MM.1S (cell line): Measurements from ENCODE around the gene PLA1A.

Experiments
- DNase-seq: peaks from one replicate; pipeline ENCODE4 v3.0.0-alpha.2; 2015
- H2AFZ ChIP-seq: fragments of 300-600 bp; sonication (generic); 2 replicates; pipeline ENCODE4 v1.6.0; 2016; ENCODE audit warnings: antibody characterized with exemption, low read length
- H3F3A ChIP-seq: fragments of 300-600 bp; sonication (generic); 2 replicates; pipeline ENCODE4 v1.6.1; 2016; ENCODE audit warnings: mild to moderate bottlenecking, antibody characterized with exemption, low read length, moderate library complexity, mixed read lengths; ENCODE audit not compliant: insufficient read depth
- H3K27ac ChIP-seq: fragments of 300-600 bp; sonication (generic); 2 replicates; pipeline ENCODE4 v1.5.1; 2016; ENCODE audit warnings: mild to moderate bottlenecking, low read length
- H3K27me3 ChIP-seq: fragments of 300-600 bp; sonication (generic); replicated peaks from 2 replicates; pipeline ENCODE4 v1.6.0; 2016; ENCODE audit warnings: low read length; ENCODE audit not compliant: insufficient read depth
- H3K36me3 ChIP-seq: fragments of 300-600 bp; sonication (generic); replicated peaks from 2 replicates; pipeline ENCODE4 v1.6.1; 2016; ENCODE audit warnings: mild to moderate bottlenecking, low read length, mixed read lengths; ENCODE audit not compliant: insufficient read depth
- H3K4me1 ChIP-seq: fragments of 300-600 bp; sonication (generic); 2 replicates; pipeline ENCODE4 v1.6.1; 2016; ENCODE audit warnings: low read length, mixed read lengths
- H3K4me2 ChIP-seq: fragments of 300-600 bp; sonication (generic); 2 replicates; pipeline ENCODE4 v1.6.0; 2016; ENCODE audit warnings: low read depth, low read length
- H3K4me3 ChIP-seq: fragments of 300-600 bp; sonication (generic); 2 replicates; pipeline ENCODE4 v1.5.1; 2016; ENCODE audit warnings: low read length, mixed read lengths
- H3K79me2 ChIP-seq: fragments of 300-600 bp; sonication (generic); 2 replicates; pipeline ENCODE4 v1.6.1; 2016; ENCODE audit warnings: mixed run types, low read length, mixed read lengths
- H3K9ac ChIP-seq: fragments of 300-600 bp; sonication (generic); 2 replicates; pipeline ENCODE4 v1.6.1; 2016; ENCODE audit warnings: low read length, mixed read lengths
- H3K9me2 ChIP-seq: fragments of 300-600 bp; sonication (generic); replicated peaks from 2 replicates; pipeline ENCODE4 v1.6.1; 2016; ENCODE audit warnings: mild to moderate bottlenecking, low read length, mixed read lengths; ENCODE audit not compliant: insufficient read depth
- H3K9me3 ChIP-seq: fragments of 300-600 bp; sonication (generic); replicated peaks from 2 replicates; pipeline ENCODE4 v1.6.1; 2016; ENCODE audit warnings: mild to moderate bottlenecking, low read length, mixed read lengths; ENCODE audit not compliant: insufficient read depth
- H4K20me1 ChIP-seq: fragments of 300-600 bp; sonication (generic); 2 replicates; pipeline ENCODE4 v1.6.1; 2016; ENCODE audit warnings: mild to moderate bottlenecking, low read length, moderate library complexity, mixed read lengths; ENCODE audit not compliant: insufficient read depth
- CTCF ChIP-seq: fragments of 300-600 bp; sonication (generic); IDR thresholded peaks from 2 replicates; pipeline ENCODE4 v1.5.1; 2016; ENCODE audit warnings: antibody characterized with exemption, low read length, mixed read lengths
- EZH2 ChIP-seq: fragments of 300-600 bp; sonication (generic); optimal IDR thresholded peaks from 2 replicates; pipeline ENCODE3; 2017; ENCODE audit warnings: low read depth, mild to moderate bottlenecking, antibody characterized with exemption, low read length, mixed read lengths
- EZH2phosphoT487 ChIP-seq: fragments of 300-600 bp; sonication (generic); IDR thresholded peaks from 2 replicates; pipeline ENCODE4 v1.6.1; 2018; ENCODE audit warnings: antibody characterized with exemption, low read length

The PLA1A gene

GRCh38 chr3:119657887-119658702, 60.4 kb downstream of the PLA1A start:
- H4K20me1 ChIP-seq = no peaks in the 10 kb centered on the region
- no peak overlapping the region for H3K27ac ChIP-seq
- H3K4me1 ChIP-seq = no peaks in the 10 kb centered on the region
- H2AFZ ChIP-seq = no peak overlapping the region
- no peaks in the 10 kb centered on the region for H3K9me2 ChIP-seq
- no peaks in the 10 kb centered on the region for H3K79me2 ChIP-seq
- no peak overlapping the region for H3K9ac ChIP-seq
- H3K4me3 ChIP-seq = no peak overlapping the region
- H3F3A ChIP-seq = no peaks in the 10 kb centered on the region
- H3K9me3 ChIP-seq = no peaks in the 10 kb centered on the region
- H3K27me3 ChIP-seq = no peaks in the 10 kb centered on the region
- H3K36me3 ChIP-seq = no peaks in the 10 kb centered on the region
- no peak overlapping the region for H3K4me2 ChIP-seq
- no peak for TF ChIP-seq EZH2phosphoT487
- no peak for TF ChIP-seq CTCF
- TF ChIP-seq EZH2 = no peak
- no peak for DNase-seq

- Histone ChIP-seq H3F3A (no peaks in the 10 kb centered on the region), H3K27me3 (no peaks in the 10 kb centered on the region), H3K9me2 (no peaks in the 10 kb centered on the region), H3K9ac (no peak overlapping the region), H3K79me2 (no peaks in the 10 kb centered on the region), H3K4me3 (no peak overlapping the region), H3K9me3 (no peaks in the 10 kb centered on the region), H3K4me2 (no peak overlapping the region), H3K4me1 (no peaks in the 10 kb centered on the region), H3K27ac (no peak overlapping the region), H2AFZ (no peak overlapping the region), H4K20me1 (no peaks in the 10 kb centered on the region), H3K36me3 (no peaks in the 10 kb centered on the region)
- DNase-seq = no peak
- no peak for TF ChIP-seq CTCF
- TF ChIP-seq EZH2phosphoT487 = no peak
- no peak for TF ChIP-seq EZH2
These were observed 61.3 kb downstream of the PLA1A start for GRCh38 chr3:119658994-119659393.

GRCh38 chr3:119659606-119660291, 62.1 kb downstream of the PLA1A start:
- TF ChIP-seq EZH2 (no peak), CTCF (no peak), EZH2phosphoT487 (no peak)
- H3K4me2 ChIP-seq = no peak overlapping the region
- no peaks in the 10 kb centered on the region for H3K79me2 ChIP-seq
- H3K4me1 ChIP-seq = no peaks in the 10 kb centered on the region
- H3K9me2 ChIP-seq = no peaks in the 10 kb centered on the region
- H3K27me3 ChIP-seq = no peaks in the 10 kb centered on the region
- H3K9ac ChIP-seq = no peak overlapping the region
- DNase-seq = no peak
- no peak overlapping the region for H3K4me3 ChIP-seq
- no peaks in the 10 kb centered on the region for H4K20me1 ChIP-seq
- H3K9me3 ChIP-seq = no peaks in the 10 kb centered on the region
- no peaks in the 10 kb centered on the region for H3K36me3 ChIP-seq
- H3K27ac ChIP-seq = no peak overlapping the region
- no peak overlapping the region for H2AFZ ChIP-seq
- no peaks in the 10 kb centered on the region for H3F3A ChIP-seq
